Activated CD8-positive, alpha-beta T cell treated with anti-CD3 and anti-CD28 coated beads for 36 hours (primary cell): Measurements from ENCODE around the gene EPB41L5. TPM values are rescaled to one million over a fixed set of nuclear protein-coding genes. Genes with fewer than 3 reads are reported as not detected.

Experiments used
- ATAC-seq: fragments of 200-7000 bp; cut with Tn5 transposase; one replicate; pipeline ENCODE4 v1.10.0; 2021; ENCODE audit warnings: mild to moderate bottlenecking, moderate library complexity
- CTCF ChIA-PET: fragments of 350-600 bp; sonication (Branson Sonifier 250); formaldehyde crosslinking; loops from one replicate; lab custom pipeline; 2021; ENCODE audit warnings: antibody characterized with exemption; lab: Charles Lee
- POLR2A ChIA-PET: fragments of 350-600 bp; sonication (Branson Sonifier 250); formaldehyde crosslinking; loops from one replicate; lab custom pipeline; 2021; ENCODE audit warnings: antibody characterized with exemption; lab: Charles Lee
- DNase-seq: peaks from one replicate; pipeline ENCODE4 v3.0.0-alpha.2; 2020
- H3K27ac Mint-ChIP-seq: one replicate; pipeline ENCODE4 v1.8.0; 2021; ENCODE audit warnings: mild to moderate bottlenecking, mixed read lengths
- H3K27me3 Mint-ChIP-seq: one replicate; pipeline ENCODE4 v1.8.0; 2021; ENCODE audit warnings: mixed read lengths
- H3K36me3 Mint-ChIP-seq: one replicate; pipeline ENCODE4 v1.8.0; 2021; ENCODE audit warnings: low read depth, mixed read lengths
- H3K4me1 Mint-ChIP-seq: one replicate; pipeline ENCODE4 v1.8.0; 2021; ENCODE audit warnings: low read depth, mixed read lengths
- H3K4me3 Mint-ChIP-seq: one replicate; pipeline ENCODE4 v1.8.0; 2021; ENCODE audit warnings: mild to moderate bottlenecking, moderate library complexity, mixed read lengths
- H3K9me3 Mint-ChIP-seq: one replicate; pipeline ENCODE4 v1.8.0; 2021; ENCODE audit warnings: mixed read lengths
- intact Hi-C: fragments of 100-400 bp; cut with micrococcal nuclease; formaldehyde crosslinking; loops from one replicate; pipeline ENCODE4 v1.10.0; 2022
- total RNA-seq, 2 experiments: library from RNA; stranded (reverse); gene quantifications; one replicate each; pipeline ENCODE4 v1.2.3, GENCODE V29; 2021
- TF ChIP-seq, protein P1 (sequence below): fragments of 200-600 bp; IDR thresholded peaks from one replicate; pipeline ENCODE4 v1.8.0; 2022; ENCODE audit warnings: antibody characterized with exemption, mild to moderate bottlenecking

The EPB41L5 gene
- total RNA-seq, 2 experiments from 2014 or later: 3.9 TPM

DNA sequence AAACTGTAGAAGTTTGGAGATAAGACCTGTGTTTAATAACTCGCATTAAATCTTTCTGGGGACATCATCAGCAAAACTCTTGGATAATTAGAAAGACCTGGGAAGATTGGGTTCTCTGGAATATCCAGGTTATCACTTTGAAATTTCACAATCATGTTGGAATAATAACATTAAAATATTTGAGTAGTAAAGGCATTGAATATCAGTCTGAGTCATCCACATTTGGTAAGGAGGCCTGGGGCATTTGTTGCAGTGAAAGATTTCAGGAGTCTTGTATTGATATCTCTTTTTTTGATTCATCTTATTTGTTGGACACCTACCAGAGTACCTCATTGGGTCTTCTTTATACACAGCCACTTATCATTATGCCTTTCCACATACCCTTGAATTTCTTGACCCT is 95.9 kb downstream of the EPB41L5 start:
- no peak overlapping the region for H3K4me3 Mint-ChIP-seq
- ChIA-PET CTCF (interaction anchor here (0.9 to 4.7 kb wide), 4 partner anchors 23 to 204 kb away, joined by 3 to 135 read pairs (median 22); no protein-coding TSS in a partner anchor), POLR2A (interaction anchor here (1.3 kb wide), 1 partner anchor 68 kb away, joined by 4 read pairs; no protein-coding TSS in a partner anchor)
- H3K36me3 Mint-ChIP-seq: peaks cover 7% of the 10 kb centered on the region
- peaks cover 1% of the 10 kb centered on the region for H3K9me3 Mint-ChIP-seq
- no peak for ATAC-seq
- H3K27ac Mint-ChIP-seq: peak overlapping the region; percentile 87
- intact Hi-C loops: loop anchor here (1.0 to 10.0 kb wide), 2 partner anchors 68 to 354 kb away; partner anchors contain the start of gene PTPN4
- TF ChIP-seq, protein P1, sequence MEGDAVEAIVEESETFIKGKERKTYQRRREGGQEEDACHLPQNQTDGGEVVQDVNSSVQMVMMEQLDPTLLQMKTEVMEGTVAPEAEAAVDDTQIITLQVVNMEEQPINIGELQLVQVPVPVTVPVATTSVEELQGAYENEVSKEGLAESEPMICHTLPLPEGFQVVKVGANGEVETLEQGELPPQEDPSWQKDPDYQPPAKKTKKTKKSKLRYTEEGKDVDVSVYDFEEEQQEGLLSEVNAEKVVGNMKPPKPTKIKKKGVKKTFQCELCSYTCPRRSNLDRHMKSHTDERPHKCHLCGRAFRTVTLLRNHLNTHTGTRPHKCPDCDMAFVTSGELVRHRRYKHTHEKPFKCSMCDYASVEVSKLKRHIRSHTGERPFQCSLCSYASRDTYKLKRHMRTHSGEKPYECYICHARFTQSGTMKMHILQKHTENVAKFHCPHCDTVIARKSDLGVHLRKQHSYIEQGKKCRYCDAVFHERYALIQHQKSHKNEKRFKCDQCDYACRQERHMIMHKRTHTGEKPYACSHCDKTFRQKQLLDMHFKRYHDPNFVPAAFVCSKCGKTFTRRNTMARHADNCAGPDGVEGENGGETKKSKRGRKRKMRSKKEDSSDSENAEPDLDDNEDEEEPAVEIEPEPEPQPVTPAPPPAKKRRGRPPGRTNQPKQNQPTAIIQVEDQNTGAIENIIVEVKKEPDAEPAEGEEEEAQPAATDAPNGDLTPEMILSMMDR: no peak
- H3K4me1 Mint-ChIP-seq: peaks cover 19% of the 10 kb centered on the region
- no peaks in the 10 kb centered on the region for H3K27me3 Mint-ChIP-seq
- no peak for DNase-seq

DNA sequence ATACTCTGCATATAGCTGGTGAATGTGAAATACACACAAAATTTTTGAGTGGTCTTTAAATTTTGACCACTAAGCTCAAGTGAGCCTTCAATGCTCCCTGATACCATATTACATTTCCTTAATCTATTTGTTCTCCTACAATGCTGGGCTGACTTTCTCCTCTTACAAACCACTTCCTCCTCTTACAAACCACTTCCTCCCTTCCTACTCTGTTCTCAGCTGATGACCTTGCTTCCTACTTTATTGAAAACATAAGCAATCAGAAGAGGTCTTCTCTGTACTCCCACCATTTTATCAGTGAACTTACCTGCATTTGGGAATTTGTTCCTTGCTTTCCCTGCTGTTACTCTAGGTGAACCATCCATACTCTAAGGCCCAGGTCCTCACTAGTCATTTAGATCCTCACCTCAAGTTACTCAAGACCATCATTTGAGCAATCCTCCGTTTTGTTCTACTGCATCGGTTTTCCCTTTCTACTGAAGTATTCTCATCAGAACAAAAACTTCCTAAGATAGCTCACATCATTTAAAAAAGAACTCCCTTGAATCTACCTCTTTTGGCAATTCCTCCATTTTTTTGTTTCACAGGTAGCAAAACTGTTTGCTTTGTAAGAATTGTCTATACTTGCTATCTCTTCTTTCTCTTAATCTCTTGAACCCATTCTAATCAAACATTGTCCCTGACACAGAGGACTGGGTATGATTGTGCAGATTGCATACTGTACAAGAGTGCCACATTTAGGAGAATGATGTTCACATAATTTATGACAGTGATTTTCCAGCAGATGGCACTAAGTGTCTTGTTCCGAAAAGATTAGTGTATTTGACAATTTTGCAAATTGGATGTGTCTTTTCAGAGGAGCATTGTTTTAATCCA is 96.5 kb downstream of the EPB41L5 start:
- H3K36me3 Mint-ChIP-seq: peaks cover 2% of the 10 kb centered on the region
- ATAC-seq: peak; percentile 68
- CTCF ChIA-PET: interaction anchor here (0.6 to 4.7 kb wide), 15 partner anchors 11 to 357 kb away, joined by 3 to 135 read pairs (median 3); no protein-coding TSS in a partner anchor
- H3K27ac Mint-ChIP-seq: peak overlapping the region; percentile 87
- DNase-seq: no peak
- no peaks in the 10 kb centered on the region for H3K27me3 Mint-ChIP-seq
- TF ChIP-seq, protein P1: peak; percentile 54
- intact Hi-C loops: loop anchor here (1.0 to 10.0 kb wide), 3 partner anchors 67 to 355 kb away; partner anchors contain the start of gene PTPN4
- peaks cover 19% of the 10 kb centered on the region for H3K4me1 Mint-ChIP-seq
- H3K4me3 Mint-ChIP-seq: no peak overlapping the region
- POLR2A ChIA-PET: interaction anchor here (1.3 kb wide), 1 partner anchor 67 kb away, joined by 4 read pairs; no protein-coding TSS in a partner anchor
- peaks cover 1% of the 10 kb centered on the region for H3K9me3 Mint-ChIP-seq

DNA sequence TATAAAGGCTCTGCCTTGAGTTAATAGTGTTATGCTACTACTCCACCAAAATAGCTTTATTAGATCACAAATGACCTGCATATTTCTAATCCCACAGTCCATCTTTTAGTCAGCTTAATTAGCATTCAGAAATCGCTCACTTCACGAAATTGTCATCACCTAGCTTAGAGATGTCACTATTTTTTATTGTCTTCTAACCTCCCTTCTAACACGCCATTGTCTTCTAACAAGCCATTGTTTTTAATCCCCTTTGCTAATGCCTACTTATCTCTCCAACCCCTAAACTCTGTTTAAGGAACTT is 97.1 kb downstream of the EPB41L5 start:
- Mint-ChIP-seq H3K27me3 (no peaks in the 10 kb centered on the region), H3K27ac (no peak overlapping the region), H3K9me3 (peaks cover 1% of the 10 kb centered on the region), H3K36me3 (peaks cover 2% of the 10 kb centered on the region), H3K4me1 (peaks cover 19% of the 10 kb centered on the region), H3K4me3 (no peak overlapping the region)
- intact Hi-C loops: loop anchor here (10.0 kb wide), 1 partner anchor 205 kb away; no protein-coding TSS in a partner anchor
- TF ChIP-seq, protein P1: no peak
- ATAC-seq: no peak
- ChIA-PET POLR2A (interaction anchor here (1.3 kb wide), 1 partner anchor 67 kb away, joined by 4 read pairs; no protein-coding TSS in a partner anchor), CTCF (interaction anchor here (0.6 to 4.7 kb wide), 14 partner anchors 8 to 570 kb away, joined by 3 to 135 read pairs (median 4); no protein-coding TSS in a partner anchor)
- DNase-seq: no peak

- Mint-ChIP-seq H3K36me3 (peaks cover 2% of the 10 kb centered on the region), H3K27me3 (no peaks in the 10 kb centered on the region), H3K27ac (no peak overlapping the region), H3K9me3 (peaks cover 1% of the 10 kb centered on the region), H3K4me3 (no peak overlapping the region), H3K4me1 (peaks cover 19% of the 10 kb centered on the region)
- no peak for DNase-seq
- ChIA-PET CTCF (interaction anchor here (0.6 to 4.7 kb wide), 15 partner anchors 8 to 570 kb away, joined by 3 to 135 read pairs (median 4); no protein-coding TSS in a partner anchor), POLR2A (no interaction called here)
- intact Hi-C loops: loop anchor here (10.0 kb wide), 1 partner anchor 204 kb away; no protein-coding TSS in a partner anchor
- TF ChIP-seq, protein P1: no peak
- no peak for ATAC-seq
These were observed 97.6 kb downstream of the EPB41L5 start for GRCh38 chr2:120110507-120110906.
